IMR-90 (cell line): ENCODE data around the gene KCNJ10. TPM values are rescaled to one million over a fixed set of nuclear protein-coding genes. Genes with fewer than 3 reads are reported as not detected.

Source experiments
- ATAC-seq: fragments of 200-7000 bp; cut with Tn5 transposase; 2 replicates; pipeline ENCODE4 v1.9.1; 2020; ENCODE audit warnings: low read depth, mild to moderate bottlenecking, moderate library complexity
- BruUV-seq: library from RNA; stranded (reverse); fragments of 400-500 nt; replicated peaks from 2 replicates; lab custom pipeline; 2021; lab: Mats Ljungman, UMichigan
- CTCF ChIA-PET: fragments of 300-600 bp; formaldehyde crosslinking; extraction: SDS; loops from one replicate; lab custom pipeline; 2021; ENCODE audit warnings: antibody characterized with exemption; lab: Yijun Ruan, JAX
- POLR2A ChIA-PET: fragments of 300-600 bp; sonication (Branson Sonifier 250); formaldehyde crosslinking; loops from one replicate; lab custom pipeline; 2022; ENCODE audit warnings: antibody characterized with exemption; ENCODE audit not compliant: unreplicated experiment; lab: Charles Lee
- DNase-seq: peaks from one replicate; pipeline ENCODE4 v3.0.0; 2013
- H2AFZ ChIP-seq: replicated peaks from 2 replicates; pipeline ENCODE3; 2013; ENCODE audit warnings: low read length, mild to moderate bottlenecking; ENCODE audit not compliant: poor library complexity
- H2AK5ac ChIP-seq: 2 replicates; pipeline ENCODE4 v1.6.1; 2013; ENCODE audit warnings: low read depth, low read length, inconsistent platforms
- H2AK9ac ChIP-seq: replicated peaks from 2 replicates; pipeline ENCODE3; 2013; ENCODE audit warnings: mild to moderate bottlenecking, low read depth, low read length, moderate library complexity; ENCODE audit not compliant: poor library complexity
- H2BK120ac ChIP-seq: 2 replicates; pipeline ENCODE4 v1.6.1; 2013; ENCODE audit warnings: low read depth, low read length, inconsistent platforms
- H2BK15ac ChIP-seq: 3 replicates; pipeline ENCODE4 v1.6.1; 2013; ENCODE audit warnings: low read depth, low read length, inconsistent platforms
- H2BK20ac ChIP-seq: 2 replicates; pipeline ENCODE4 v1.6.1; 2013; ENCODE audit warnings: low read depth, mild to moderate bottlenecking, inconsistent platforms, low read length, moderate library complexity
- H2BK5ac ChIP-seq: 2 replicates; pipeline ENCODE4 v1.6.1; 2013; ENCODE audit warnings: mild to moderate bottlenecking, low read depth, low read length, inconsistent platforms; ENCODE audit not compliant: poor library complexity, severe bottlenecking
- H3K14ac ChIP-seq: replicated peaks from 2 replicates; pipeline ENCODE4 v1.6.1; 2013; ENCODE audit warnings: low read depth, low read length, inconsistent platforms
- H3K18ac ChIP-seq: 2 replicates; pipeline ENCODE4 v1.6.1; 2013; ENCODE audit warnings: low read depth, low read length, control low read depth
- H3K23ac ChIP-seq: 2 replicates; pipeline ENCODE4 v1.6.1; 2013; ENCODE audit warnings: low read depth, low read length, inconsistent platforms
- H3K27ac ChIP-seq: 2 replicates; pipeline ENCODE4 v1.5.1; 2013; ENCODE audit warnings: mild to moderate bottlenecking, control low read depth, low read length; ENCODE audit not compliant: insufficient read depth
- H3K27me3 ChIP-seq: 2 replicates; pipeline ENCODE4 v1.6.1; 2013; ENCODE audit warnings: low read length; ENCODE audit not compliant: control insufficient read depth, insufficient read depth
- H3K36me3 ChIP-seq: 2 replicates; pipeline ENCODE4 v1.6.1; 2013; ENCODE audit warnings: low read length, mixed read lengths; ENCODE audit not compliant: control insufficient read depth, insufficient read depth
- H3K4ac ChIP-seq: 2 replicates; pipeline ENCODE4 v1.6.1; 2013; ENCODE audit warnings: low read depth, low read length, inconsistent platforms
- H3K4me1 ChIP-seq: 2 replicates; pipeline ENCODE4 v1.6.1; 2013; ENCODE audit warnings: low read length, mixed read lengths; ENCODE audit not compliant: control insufficient read depth, insufficient read depth
- H3K4me2 ChIP-seq: 2 replicates; pipeline ENCODE4 v1.6.1; 2013; ENCODE audit warnings: low read depth, mild to moderate bottlenecking, control low read depth, low read length, moderate library complexity
- H3K4me3 ChIP-seq: 2 replicates; pipeline ENCODE4 v1.5.1; 2013; ENCODE audit warnings: low read depth, mild to moderate bottlenecking, control low read depth, low read length, moderate library complexity; ENCODE audit not compliant: insufficient read depth
- H3K56ac ChIP-seq: 2 replicates; pipeline ENCODE4 v1.6.1; 2013; ENCODE audit warnings: low read length, inconsistent platforms; ENCODE audit not compliant: insufficient read depth; ENCODE audit errors: extremely low read depth
- H3K79me1 ChIP-seq, 2 experiments: 2 replicates each; pipeline ENCODE4 v1.6.1; 2013; ENCODE audit warnings: low read length in 2 of 2, inconsistent platforms in 1 of 2, low read depth in 1 of 2
- H3K9ac ChIP-seq: 2 replicates; pipeline ENCODE4 v1.6.1; 2013; ENCODE audit warnings: low read depth, low read length, control low read depth
- H3K9me1 ChIP-seq: 2 replicates; pipeline ENCODE4 v1.6.1; 2013; ENCODE audit warnings: low read length, inconsistent platforms; ENCODE audit not compliant: insufficient read depth
- H3K9me3 ChIP-seq: 2 replicates; pipeline ENCODE4 v1.6.1; 2013; ENCODE audit warnings: low read length; ENCODE audit not compliant: control insufficient read depth, insufficient read depth
- H4K20me1 ChIP-seq: 2 replicates; pipeline ENCODE4 v1.6.1; 2013; ENCODE audit warnings: low read length, inconsistent platforms; ENCODE audit not compliant: insufficient read depth
- H4K5ac ChIP-seq: 2 replicates; pipeline ENCODE4 v1.6.1; 2013; ENCODE audit warnings: mild to moderate bottlenecking, low read depth, low read length, control low read depth
- H4K8ac ChIP-seq, 2 experiments: 2 replicates each; pipeline ENCODE4 v1.6.1; 2013; ENCODE audit warnings: low read depth in 2 of 2, low read length in 2 of 2, control low read depth in 1 of 2, inconsistent platforms in 1 of 2
- H4K91ac ChIP-seq: 2 replicates; pipeline ENCODE4 v1.6.1; 2013; ENCODE audit warnings: low read depth, low read length, inconsistent platforms; ENCODE audit not compliant: insufficient read depth
- BHLHE40 ChIP-seq: fragments of 150-350 bp; IDR thresholded peaks from 2 replicates; pipeline ENCODE4 v1.6.1; 2016; ENCODE audit warnings: mild to moderate bottlenecking, low read depth, low read length
- CEBPB ChIP-seq: IDR thresholded peaks from 2 replicates; pipeline ENCODE4 v1.6.1; 2012; ENCODE audit warnings: low read depth, low read length, improper control_type of control experiment
- CHD1 ChIP-seq: IDR thresholded peaks from 2 replicates; pipeline ENCODE4 v1.6.1; 2012; ENCODE audit warnings: low read depth, low read length, improper control_type of control experiment
- FOS ChIP-seq: fragments of 150-350 bp; IDR thresholded peaks from 2 replicates; pipeline ENCODE4 v1.6.1; 2016; ENCODE audit warnings: low read depth, low read length
- MAFK ChIP-seq: IDR thresholded peaks from 2 replicates; pipeline ENCODE4 v1.6.1; 2012; ENCODE audit warnings: low read depth, low read length, improper control_type of control experiment
- MAZ ChIP-seq: IDR thresholded peaks from 2 replicates; pipeline ENCODE4 v1.6.1; 2012; ENCODE audit warnings: low read depth, mild to moderate bottlenecking, low read length, improper control_type of control experiment, moderate library complexity, borderline replicate concordance
- MXI1 ChIP-seq: IDR thresholded peaks from 2 replicates; pipeline ENCODE4 v1.6.1; 2012; ENCODE audit warnings: low read depth, mild to moderate bottlenecking, low read length, moderate library complexity, borderline replicate concordance
- NFE2L2 ChIP-seq: fragments of 150-350 bp; IDR thresholded peaks from 2 replicates; pipeline ENCODE4 v1.6.1; 2016; ENCODE audit warnings: low read depth, mild to moderate bottlenecking, low read length
- POLR2A ChIP-seq: IDR thresholded peaks from 2 replicates; pipeline ENCODE4 v1.6.1; 2012; ENCODE audit warnings: mild to moderate bottlenecking, low read depth, low read length
- RAD21 ChIP-seq: IDR thresholded peaks from 2 replicates; pipeline ENCODE4 v1.6.1; 2012; ENCODE audit warnings: low read length, improper control_type of control experiment
- RCOR1 ChIP-seq: IDR thresholded peaks from 2 replicates; pipeline ENCODE4 v1.6.1; 2012; ENCODE audit warnings: mild to moderate bottlenecking, low read length, improper control_type of control experiment; ENCODE audit not compliant: insufficient replicate concordance
- RFX5 ChIP-seq: IDR thresholded peaks from 2 replicates; pipeline ENCODE4 v1.8.0; 2012; ENCODE audit warnings: low read depth, mild to moderate bottlenecking, low read length, moderate library complexity
- SMC3 ChIP-seq: fragments of 150-350 bp; IDR thresholded peaks from 2 replicates; pipeline ENCODE4 v1.6.1; 2016; ENCODE audit warnings: low read depth, mild to moderate bottlenecking, antibody characterized with exemption, low read length, moderate library complexity
- WGBS, 2 experiments: methylation state at CpG; one replicate each; pipeline versions ENCODE4 v1.1.5 to v1.1.7; 2013; ENCODE audit warnings: missing lambda C conversion rate in 2 of 2; ENCODE audit not compliant: insufficient read length in 1 of 2; ENCODE audit errors: extremely low coverage in 2 of 2; 5-methylcytosine and 5-hydroxymethylcytosine counted together
- dilution Hi-C: fragments of 300-500 bp; cut with HindIII; formaldehyde crosslinking; loops from one replicate; pipeline ENCODE4 v1.14.3; 2018; ENCODE audit warnings: low sequenced_read_pairs; ENCODE audit not compliant: unreplicated experiment
- in situ Hi-C: fragments of 300-500 bp; cut with MboI; formaldehyde crosslinking; loops from 3 replicates; pipeline ENCODE4 v1.14.3; 2019; ENCODE audit warnings: low sequenced_read_pairs, inconsistent platforms, mixed read lengths
- intact Hi-C: fragments of 100-400 bp; cut with micrococcal nuclease; formaldehyde crosslinking; loops from 2 replicates; pipeline ENCODE4 v1.10.0; 2022
- polyA plus RNA-seq, 3 experiments: library from polyadenylated mRNA; depleted of rRNA; stranded (reverse); fragments of >200 nt; gene quantifications; 2 replicates each; pipeline ENCODE4 v1.2.3, GENCODE V29; 2012; ENCODE audit warnings: low replicate concordance in 1 of 3
- total RNA-seq: library from RNA; depleted of rRNA; stranded (reverse); fragments of >200 nt; gene quantifications from 2 replicates; pipeline ENCODE4 v1.2.3, GENCODE V29; 2012
- TF ChIP-seq, protein P1 (sequence below): conservative IDR thresholded peaks from 2 replicates; pipeline ENCODE4 v1.5.1; 2012; ENCODE audit warnings: mild to moderate bottlenecking, low read depth, low read length, improper control_type of control experiment
- TF ChIP-seq, protein P2 (sequence below): fragments of 150-350 bp; IDR thresholded peaks from 2 replicates; pipeline ENCODE4 v1.6.1; 2017; ENCODE audit warnings: mild to moderate bottlenecking, antibody characterized with exemption, low read length, low read depth
- TF ChIP-seq, protein P3 (sequence below): fragments of 150-350 bp; IDR thresholded peaks from 2 replicates; pipeline ENCODE4 v1.6.1; 2016; ENCODE audit warnings: low read depth, mild to moderate bottlenecking, low read length, moderate library complexity, borderline replicate concordance

The KCNJ10 gene
- total and polyA plus RNA-seq, 2 of the 4 experiments (the other 2 are of a cell fraction): not detected

DNA sequence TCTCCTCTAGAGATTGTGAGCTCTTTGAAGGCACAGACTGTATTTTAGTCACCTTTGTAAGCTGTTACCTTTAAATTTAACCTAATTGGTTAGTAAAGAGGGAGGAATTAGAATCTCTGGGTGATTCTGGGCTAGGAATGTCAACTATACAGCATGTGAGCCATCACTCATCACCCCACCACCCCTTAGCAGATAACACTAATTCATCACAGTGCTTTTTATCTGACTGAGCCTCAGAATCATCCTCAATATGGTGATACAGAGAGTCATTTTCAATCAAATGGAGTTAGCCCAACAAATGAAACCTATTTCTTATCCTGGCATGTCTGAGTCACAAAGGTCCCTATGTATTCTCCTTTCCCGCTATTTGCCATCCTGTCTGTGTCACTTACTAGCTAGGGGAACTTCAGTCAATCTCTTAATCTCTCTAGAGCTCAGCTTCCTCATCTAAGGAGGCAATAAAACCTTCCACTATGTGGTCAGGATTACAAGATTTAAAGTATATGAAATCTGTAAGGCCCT, 13.3 kb downstream of the KCNJ10 start:
- H3K36me3 ChIP-seq: no peaks in the 10 kb centered on the region
- H3K4me3 ChIP-seq: no peak overlapping the region
- no TSS peak for BruUV-seq
- ChIA-PET CTCF (interaction anchor here (1.0 kb wide), 1 partner anchor 20 kb away, joined by 3 read pairs; no protein-coding TSS in a partner anchor), POLR2A (interaction anchor here (1.1 kb wide), 1 partner anchor 25 kb away, joined by 4 read pairs; the partner anchor contains the start of gene PIGM)
- no peak overlapping the region for H4K8ac ChIP-seq
- dilution Hi-C loops: no loop called here
- no peak overlapping the region for H2AK9ac ChIP-seq
- no peak overlapping the region for H2BK120ac ChIP-seq
- DNase-seq (no peak), ATAC-seq (no peak)
- no peaks in the 10 kb centered on the region for H3K9me1 ChIP-seq
- peaks cover 70% of the 10 kb centered on the region for H3K27me3 ChIP-seq
- H3K18ac ChIP-seq: no peak overlapping the region
- H3K23ac ChIP-seq: no peak overlapping the region
- no peaks in the 10 kb centered on the region for H3K4me1 ChIP-seq
- intact Hi-C loops: no loop called here
- no peak overlapping the region for H2BK15ac ChIP-seq
- no peak overlapping the region for H3K9ac ChIP-seq
- H3K4me2 ChIP-seq: no peak overlapping the region
- H2BK5ac ChIP-seq: no peak overlapping the region
- no peaks in the 10 kb centered on the region for H4K20me1 ChIP-seq
- H4K91ac ChIP-seq: no peak overlapping the region
- H2AK5ac ChIP-seq: no peak overlapping the region
- no peak overlapping the region for H2BK20ac ChIP-seq
- no peak overlapping the region for H3K4ac ChIP-seq
- WGBS, 2 experiments: no CpG with 5 or more reads among the region's 1 CpG
- no peak overlapping the region for H3K56ac ChIP-seq
- H3K9me3 ChIP-seq: no peaks in the 10 kb centered on the region
- no peak overlapping the region for H2AFZ ChIP-seq
- in situ Hi-C loops: no loop called here
- no peak overlapping the region for H4K5ac ChIP-seq
- no peak overlapping the region for H3K27ac ChIP-seq
- no peak overlapping the region for H3K14ac ChIP-seq
- TF ChIP-seq, protein P1, sequence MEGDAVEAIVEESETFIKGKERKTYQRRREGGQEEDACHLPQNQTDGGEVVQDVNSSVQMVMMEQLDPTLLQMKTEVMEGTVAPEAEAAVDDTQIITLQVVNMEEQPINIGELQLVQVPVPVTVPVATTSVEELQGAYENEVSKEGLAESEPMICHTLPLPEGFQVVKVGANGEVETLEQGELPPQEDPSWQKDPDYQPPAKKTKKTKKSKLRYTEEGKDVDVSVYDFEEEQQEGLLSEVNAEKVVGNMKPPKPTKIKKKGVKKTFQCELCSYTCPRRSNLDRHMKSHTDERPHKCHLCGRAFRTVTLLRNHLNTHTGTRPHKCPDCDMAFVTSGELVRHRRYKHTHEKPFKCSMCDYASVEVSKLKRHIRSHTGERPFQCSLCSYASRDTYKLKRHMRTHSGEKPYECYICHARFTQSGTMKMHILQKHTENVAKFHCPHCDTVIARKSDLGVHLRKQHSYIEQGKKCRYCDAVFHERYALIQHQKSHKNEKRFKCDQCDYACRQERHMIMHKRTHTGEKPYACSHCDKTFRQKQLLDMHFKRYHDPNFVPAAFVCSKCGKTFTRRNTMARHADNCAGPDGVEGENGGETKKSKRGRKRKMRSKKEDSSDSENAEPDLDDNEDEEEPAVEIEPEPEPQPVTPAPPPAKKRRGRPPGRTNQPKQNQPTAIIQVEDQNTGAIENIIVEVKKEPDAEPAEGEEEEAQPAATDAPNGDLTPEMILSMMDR: no peak
- TF ChIP-seq MAFK: no peak
- no peak for TF ChIP-seq CEBPB
- no peak for TF ChIP-seq CHD1
- TF ChIP-seq SMC3: no peak
- TF ChIP-seq RFX5: no peak
- no peak for TF ChIP-seq FOS
- TF ChIP-seq POLR2A: no peak
- no peak for TF ChIP-seq RAD21
- TF ChIP-seq MXI1: no peak
- TF ChIP-seq BHLHE40: no peak
- TF ChIP-seq, protein P2, sequence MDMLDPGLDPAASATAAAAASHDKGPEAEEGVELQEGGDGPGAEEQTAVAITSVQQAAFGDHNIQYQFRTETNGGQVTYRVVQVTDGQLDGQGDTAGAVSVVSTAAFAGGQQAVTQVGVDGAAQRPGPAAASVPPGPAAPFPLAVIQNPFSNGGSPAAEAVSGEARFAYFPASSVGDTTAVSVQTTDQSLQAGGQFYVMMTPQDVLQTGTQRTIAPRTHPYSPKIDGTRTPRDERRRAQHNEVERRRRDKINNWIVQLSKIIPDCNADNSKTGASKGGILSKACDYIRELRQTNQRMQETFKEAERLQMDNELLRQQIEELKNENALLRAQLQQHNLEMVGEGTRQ: no peak
- no peak for TF ChIP-seq NFE2L2
- TF ChIP-seq RCOR1: no peak
- TF ChIP-seq MAZ: no peak
- TF ChIP-seq, protein P3, sequence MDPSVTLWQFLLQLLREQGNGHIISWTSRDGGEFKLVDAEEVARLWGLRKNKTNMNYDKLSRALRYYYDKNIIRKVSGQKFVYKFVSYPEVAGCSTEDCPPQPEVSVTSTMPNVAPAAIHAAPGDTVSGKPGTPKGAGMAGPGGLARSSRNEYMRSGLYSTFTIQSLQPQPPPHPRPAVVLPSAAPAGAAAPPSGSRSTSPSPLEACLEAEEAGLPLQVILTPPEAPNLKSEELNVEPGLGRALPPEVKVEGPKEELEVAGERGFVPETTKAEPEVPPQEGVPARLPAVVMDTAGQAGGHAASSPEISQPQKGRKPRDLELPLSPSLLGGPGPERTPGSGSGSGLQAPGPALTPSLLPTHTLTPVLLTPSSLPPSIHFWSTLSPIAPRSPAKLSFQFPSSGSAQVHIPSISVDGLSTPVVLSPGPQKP: no peak
- H3K79me1 ChIP-seq: no peaks in the 10 kb centered on the region
